Stimulated activated CD8-positive, alpha-beta memory T cell treated with anti-CD3 and anti-CD28 coated beads, Interleukin-4, amount 100 ng/mL, for 1 hour (primary cell): ENCODE data around the gene ACOT9.
"Not testable (repeated sequence)": the region's sequence is repeated elsewhere in the genome, so short reads cannot be mapped to it uniquely, and the experiment has no call there.

Experiments used
- DNase-seq, 2 donors: peaks; one replicate each; pipeline ENCODE4 v3.0.0-alpha.2; 2020; ENCODE audit warnings: low read depth in 2 of 2, low spot score in 1 of 2

Gene ACOT9, protein sequence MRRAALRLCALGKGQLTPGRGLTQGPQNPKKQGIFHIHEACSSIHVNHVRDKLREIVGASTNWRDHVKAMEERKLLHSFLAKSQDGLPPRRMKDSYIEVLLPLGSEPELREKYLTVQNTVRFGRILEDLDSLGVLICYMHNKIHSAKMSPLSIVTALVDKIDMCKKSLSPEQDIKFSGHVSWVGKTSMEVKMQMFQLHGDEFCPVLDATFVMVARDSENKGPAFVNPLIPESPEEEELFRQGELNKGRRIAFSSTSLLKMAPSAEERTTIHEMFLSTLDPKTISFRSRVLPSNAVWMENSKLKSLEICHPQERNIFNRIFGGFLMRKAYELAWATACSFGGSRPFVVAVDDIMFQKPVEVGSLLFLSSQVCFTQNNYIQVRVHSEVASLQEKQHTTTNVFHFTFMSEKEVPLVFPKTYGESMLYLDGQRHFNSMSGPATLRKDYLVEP

DNA sequence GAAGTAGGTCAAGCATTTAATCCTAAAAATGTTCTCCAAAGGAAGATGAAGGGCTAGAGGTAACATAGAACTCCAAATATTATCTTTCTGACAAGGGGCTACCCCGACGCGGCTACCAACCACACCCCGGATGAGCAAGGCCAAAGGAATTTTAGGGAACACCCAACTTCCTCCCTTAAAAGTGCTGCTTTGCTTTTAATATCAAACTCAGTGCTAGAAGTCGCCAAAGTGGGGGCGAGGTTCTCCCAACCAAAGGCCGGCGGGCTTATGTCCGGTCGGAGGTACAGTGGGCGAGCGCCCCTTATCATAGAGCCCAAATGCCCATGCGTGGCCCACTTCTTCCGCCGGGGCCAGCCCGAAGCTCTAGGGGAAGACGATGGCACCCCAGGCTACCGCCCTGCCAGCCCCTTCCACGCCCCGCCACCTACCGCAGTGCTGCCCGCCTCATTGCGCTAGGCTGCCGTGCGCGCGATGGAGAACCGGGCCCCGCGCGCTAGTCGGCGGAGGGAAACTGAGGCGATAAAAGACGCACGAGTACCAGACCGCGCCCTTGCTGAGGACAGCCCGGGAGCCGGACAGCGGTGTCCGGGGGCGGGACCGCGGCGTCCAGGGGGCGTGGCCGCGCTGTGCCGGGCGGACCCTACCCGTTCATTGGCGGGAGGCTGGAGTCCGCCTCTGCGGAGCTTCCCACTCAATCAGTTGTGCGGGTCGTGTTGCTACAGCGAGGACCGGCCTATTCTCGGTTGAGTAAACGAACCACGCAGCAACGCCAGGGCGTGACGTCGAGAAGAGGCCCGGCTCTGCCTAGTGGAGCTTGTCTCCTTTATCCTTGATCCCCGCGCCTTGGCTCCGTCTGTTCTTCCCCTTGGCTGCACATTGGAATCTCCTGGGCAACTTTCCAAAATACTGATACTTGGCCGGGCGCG lies at the start of gene ACOT9:
Gene ACOT9, minus strand, starts transcription at position 580 of the 926 bp plus-strand sequence. Its CDS starts 132 bp downstream, at position 448.
- DNase-seq = peak in 1 of 2 donors; percentile 40

DNA sequence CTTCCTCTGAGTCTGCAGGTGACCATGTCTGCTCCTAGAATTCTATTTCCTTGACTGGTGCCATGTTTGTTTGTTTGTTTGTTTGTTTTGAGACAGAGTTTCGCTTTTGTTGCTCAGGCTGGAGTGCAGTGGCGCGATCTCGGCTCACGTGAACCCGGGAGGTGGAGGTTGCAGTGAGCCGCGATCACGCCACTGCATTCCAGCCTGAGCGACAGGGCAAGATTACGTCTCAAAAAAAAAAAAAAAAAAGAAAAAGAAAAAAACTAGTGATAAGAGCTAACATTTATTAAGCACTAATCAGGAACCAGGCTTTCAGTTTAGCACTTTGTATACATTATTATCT lies 47.0 kb upstream of the ACOT9 start:
- DNase-seq = no peak

DNA sequence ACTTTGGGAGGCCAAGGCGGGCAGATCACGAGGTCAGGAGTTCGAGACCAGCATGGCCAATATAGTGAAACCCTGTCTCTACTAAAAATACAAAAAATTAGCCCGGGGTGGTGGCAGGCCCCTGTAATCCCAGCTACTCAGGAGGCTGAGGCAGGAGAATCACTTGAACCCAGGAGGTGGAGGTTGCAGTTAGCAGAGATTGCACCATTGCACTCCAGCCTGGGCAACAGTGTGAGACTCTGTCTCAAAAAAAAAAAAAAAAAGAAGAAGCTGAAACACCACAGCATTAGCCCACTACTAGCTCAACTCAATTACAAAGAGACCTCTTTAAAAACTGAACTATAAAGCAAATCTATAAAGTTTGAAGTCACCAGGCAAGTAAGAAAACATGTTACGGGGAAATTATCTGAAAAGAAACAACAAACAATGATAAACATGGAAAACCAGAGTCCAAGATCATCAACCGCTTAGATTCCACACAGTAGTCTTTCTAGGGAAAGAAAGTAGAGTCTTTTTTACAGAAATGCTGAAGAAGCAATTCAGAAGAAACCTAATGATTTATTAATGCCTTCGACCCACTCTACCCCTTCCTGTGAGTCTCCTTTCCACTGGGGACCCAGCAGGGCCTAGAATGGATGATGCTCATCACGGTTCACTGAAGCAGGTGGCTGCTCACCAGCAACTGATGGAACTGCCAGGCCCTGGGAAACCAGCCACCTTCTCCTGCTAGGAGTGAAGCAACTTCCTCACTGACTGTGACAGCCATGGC lies 46.5 kb upstream of the ACOT9 start:
- DNase-seq = no peak

DNA sequence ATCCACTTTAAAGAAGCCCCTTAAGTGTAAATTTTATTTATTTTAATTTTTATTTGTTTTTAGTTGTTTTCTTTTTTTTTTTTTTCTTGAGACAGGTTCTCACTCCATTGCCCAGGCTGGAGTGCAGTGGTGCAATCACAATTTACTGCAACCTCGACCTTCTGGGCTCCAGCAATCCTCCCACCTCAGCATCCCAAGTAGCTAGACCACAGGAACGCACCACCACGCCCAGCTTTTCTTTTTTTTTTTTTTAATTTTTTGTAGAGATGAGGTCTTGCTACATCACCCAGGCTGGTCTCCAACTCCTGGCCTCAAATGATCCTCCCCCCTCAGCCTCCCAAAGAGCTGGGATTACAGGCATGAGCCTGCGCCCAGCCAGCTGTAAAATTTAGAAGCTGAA lies 45.9 kb upstream of the ACOT9 start:
- no peak for DNase-seq

DNA sequence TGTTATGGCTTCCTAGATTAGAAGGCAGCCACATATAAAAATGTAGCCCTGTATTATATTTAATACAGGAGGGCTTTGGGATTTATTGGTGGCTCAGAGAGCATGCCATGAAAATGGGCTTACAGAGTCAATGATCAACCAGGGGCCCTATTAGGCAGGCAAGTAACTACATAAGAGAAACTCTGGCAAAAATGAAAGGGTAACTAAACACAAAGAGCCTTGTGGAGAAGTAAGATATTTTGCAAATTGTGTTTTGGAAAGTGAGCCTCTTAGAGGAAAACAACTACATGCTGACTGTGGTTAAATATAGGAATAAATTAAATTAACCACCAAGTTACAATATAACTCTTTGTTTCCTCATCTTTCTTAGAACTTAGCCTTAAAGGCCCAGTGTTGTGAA lies 45.4 kb upstream of the ACOT9 start:
- DNase-seq = no peak

DNA sequence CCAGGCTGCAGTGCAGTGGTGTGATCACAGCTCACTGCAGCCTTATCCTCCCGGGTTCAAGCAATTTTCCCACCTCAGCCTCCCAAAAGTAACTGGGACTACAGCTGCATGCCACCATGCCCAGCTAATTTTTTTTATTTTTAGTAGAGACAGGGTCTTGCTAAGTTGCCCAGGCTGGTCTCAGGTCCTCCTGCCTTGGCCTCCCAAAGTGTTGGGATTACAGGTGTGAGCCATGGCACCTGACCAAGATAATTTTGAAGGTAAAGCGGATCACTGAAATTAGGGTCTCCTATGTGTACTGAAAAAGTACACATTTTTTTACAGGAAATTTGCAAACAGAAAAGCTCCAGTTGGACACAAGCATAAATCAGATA lies 44.7 kb upstream of the ACOT9 start:
- no peak for DNase-seq

DNA sequence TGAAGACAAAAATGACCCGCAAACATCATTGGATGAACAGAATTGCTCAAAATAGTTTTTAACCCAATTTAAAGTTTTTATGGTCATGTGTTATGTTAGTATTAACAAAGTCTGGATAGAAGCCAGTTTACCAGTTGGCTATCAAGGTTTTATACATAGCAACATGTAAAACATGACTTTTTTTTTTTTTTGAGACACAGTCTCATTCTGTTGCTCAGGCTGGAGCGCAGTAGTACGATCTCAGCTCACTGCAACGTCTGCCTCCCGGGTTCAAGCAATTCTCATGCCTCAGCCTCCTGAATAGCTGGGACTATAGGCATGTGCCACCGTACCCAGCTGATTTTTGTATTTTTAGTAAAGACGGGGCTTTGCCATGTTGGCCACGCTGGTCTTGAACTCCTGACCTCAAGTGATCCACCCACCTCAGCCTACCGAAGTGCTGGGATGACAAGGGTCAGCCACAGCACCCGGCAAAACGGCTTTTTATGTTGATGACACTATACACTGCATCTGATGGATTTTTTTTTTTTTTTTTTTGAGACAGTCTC lies 43.3 kb upstream of the ACOT9 start:
- no peak for DNase-seq

DNA sequence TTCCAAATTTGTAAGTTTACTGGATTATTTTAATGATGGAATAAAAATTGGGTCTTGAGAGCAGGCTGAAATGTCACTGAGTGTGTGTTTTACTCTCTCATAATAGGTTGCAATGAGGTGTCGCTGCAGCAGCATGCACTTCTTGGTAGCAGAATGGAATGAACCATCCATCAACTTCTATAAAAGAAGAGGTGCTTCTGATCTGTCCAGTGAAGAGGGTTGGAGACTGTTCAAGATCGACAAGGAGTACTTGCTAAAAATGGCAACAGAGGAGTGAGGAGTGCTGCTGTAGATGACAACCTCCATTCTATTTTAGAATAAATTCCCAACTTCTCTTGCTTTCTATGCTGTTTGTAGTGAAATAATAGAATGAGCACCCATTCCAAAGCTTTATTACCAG lies 42.5 kb upstream of the ACOT9 start:
- no peak for DNase-seq

DNA sequence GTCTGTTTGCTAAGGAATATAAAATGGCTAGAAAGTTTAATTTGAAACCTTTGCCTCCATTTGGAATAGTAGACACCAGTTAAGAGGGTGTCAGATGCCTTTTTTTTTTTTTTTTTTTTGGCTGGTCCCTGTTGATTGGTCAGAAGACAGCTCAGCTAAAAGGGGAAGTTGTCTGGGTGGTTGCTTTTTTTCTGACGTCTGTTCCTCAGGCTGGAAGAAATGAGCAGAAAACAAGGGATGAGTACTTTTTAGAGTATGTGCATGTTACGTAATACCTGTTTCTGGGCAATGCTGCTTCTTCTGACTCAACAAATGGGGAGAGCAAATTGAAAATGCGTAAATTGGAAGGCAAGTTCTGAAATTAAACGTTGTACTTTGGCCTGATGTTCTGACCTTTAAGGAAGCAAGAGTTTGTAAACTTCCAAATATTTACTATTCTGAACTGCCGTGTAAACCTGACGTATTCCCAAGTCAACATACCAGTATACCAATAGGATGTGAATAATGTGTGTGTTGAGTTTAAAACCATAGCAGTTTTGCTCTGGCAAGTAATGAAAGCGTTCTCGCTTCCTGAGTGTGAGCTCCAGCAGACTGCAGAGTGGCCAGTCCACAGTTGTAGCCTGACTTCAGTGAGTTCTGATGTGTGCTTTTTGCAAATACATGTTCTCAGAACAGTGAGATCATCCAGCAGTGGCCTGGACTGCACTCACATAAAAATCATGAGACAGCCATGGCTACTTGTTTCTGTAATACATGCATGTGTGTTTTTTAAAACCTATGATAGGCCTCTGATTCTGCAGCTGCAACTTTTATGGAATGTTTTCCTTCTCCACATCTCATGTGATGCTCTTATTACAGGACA lies 41.6 kb upstream of the ACOT9 start:
- DNase-seq = no peak

DNA sequence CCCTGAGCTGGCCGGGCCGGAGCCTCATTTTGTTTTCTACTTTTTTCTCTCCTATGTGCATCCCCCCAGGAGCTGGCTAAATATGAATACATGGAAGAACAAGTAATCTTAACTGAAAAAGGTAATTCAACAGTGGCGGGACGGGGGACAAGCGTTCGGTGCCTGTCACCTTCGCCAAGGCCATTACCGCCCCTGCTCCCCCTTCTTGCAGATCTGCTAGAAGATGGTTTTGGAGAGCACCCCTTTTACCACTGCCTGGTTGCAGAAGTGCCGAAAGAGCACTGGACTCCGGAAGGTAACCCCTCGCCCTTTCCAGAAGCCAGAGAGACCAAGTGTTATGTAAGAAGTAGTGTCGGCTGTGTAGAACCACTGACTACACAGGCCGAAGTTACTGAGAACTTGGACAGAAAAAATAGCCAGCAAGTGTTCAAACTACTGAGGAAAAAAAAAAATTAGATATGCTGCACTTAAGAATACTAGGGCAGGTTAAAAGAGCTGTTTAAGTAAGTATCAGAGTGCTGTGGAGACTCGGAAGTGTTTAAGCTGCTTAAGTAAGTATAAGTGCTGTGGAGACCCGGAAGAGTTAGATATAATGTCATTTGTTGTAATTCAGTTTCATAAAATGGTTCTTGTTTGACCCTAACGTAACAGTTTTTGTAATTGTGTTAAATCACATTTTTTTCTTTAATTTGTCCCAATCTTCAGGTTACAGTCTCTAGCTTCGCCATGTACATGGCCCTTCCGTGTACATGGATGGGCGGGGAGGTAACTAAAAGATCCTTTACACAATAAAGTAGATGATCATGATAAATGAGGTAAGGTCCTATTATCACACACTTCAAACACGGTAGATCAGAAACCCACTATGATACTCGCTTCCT lies 40.8 kb upstream of the ACOT9 start:
- no peak for DNase-seq

DNA sequence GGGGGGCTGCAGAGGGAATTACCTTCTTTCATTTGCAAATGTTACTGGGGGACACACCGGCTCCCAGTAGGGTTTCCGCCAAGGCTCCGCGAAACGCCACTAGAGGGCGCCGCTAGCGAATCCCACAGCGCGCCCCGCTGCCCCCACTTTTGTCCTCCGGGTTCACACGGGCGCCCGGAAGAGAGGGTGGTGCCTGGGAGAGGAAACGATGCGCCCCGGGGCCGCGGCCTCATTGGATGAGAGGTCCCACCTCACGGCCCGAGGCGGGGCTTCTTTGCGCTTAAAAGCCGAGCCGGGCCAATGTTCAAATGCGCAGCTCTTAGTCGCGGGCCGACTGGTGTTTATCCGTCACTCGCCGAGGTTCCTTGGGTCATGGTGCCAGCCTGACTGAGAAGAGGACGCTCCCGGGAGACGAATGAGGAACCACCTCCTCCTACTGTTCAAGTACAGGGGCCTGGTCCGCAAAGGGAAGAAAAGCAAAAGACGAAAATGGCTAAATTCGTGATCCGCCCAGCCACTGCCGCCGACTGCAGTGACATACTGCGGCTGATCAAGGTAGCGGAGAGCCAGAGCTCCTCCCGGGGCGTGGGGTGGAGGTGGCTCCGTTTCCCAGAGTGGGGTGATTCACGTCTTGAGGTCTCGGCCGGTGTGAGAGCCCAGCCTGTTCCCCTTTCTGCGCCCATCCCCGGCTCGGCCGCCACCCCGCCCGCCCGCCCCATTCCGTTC lies 40.0 kb upstream of the ACOT9 start, which contains the start of gene SAT1:
Gene SAT1, plus strand, starts transcription at position 311 of the 726 bp plus-strand sequence. Its CDS starts 179 bp downstream, at position 490.
- DNase-seq = peak; percentile 81 to 86

DNA sequence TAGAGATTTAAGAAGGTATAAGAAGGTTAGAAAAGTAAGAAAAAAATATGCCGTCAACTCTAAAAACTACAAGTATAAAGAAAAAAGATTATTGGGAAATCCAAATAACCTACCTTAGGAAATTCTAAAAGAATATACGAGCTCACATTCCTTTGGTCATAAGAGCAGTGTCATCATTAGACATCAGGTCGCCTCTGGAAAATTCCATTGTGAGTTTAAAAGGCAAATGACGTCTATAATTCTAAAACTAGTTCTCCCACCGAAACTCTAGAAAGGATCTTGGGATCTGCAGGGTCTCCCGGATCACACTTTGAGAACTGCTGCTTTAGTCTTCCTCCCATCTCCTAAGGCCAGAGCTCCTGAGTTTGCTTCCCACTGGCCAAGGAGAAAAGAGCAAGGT lies 39.4 kb upstream of the ACOT9 start:
- DNase-seq = no peak

DNA sequence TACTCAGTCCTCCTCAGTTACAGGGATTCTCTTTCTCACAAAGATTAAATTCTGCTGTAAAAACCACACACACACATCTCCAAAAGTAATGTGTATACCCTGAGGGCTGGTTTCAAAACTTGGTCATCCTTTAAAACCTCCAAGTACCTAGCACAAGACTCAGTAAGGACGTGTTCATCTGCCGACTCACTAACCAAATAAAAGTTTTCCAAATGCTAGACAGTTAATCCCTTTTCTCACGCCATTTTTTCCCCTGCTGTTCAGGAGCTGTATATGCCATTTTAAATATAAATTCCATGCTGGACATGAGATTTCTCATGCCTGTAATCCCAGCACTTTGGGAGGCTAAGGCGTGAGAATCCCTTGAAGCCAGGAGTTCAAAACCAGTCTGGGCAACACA lies 35.9 kb upstream of the ACOT9 start:
- DNase-seq = no peak

DNA sequence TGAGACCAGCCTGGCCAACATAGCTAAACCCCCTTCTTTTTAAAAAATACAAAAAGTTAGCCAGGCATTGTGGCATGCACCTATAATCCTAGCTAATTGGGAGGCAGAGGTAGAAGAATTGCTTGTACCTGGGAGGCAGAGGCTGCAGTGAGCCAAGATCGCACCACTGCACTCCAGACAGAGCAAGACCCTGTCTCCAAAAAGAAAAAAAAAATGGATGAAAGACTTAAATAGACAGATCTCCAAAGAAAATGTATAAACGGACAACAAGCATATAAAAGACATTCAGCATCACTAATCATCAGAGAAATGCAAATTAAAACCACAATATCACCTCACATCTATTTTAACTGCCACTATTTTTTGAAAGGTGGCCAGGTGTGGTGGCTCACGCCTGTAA lies 33.3 kb upstream of the ACOT9 start:
- no peak for DNase-seq

DNA sequence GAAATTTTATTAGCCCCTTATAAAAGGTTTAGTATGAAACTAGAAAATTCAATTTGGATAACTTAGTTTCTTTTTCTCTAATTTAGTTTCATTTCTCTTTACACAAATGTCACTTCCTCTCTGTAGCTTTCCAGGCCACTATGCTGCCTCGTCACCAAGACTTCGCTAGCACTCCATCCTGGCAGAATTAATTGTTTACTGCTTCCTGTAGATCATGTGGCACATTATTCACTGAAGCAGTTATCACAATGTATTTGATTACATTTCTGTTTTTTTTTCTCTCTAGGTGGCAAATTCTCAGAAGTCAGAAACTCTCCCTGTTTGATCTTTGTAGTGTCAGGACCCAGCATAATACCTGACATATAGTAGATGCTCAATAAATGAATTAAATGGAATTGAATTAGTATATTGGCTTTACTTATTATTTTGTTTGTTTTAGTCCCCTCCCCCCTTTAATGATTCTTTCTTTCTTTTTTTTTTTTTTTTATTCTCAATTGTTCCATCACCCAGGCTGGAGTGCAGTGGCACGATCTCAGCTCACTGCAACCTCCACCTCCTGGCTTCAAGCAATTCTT lies 30.6 kb upstream of the ACOT9 start:
- DNase-seq = no peak

DNA sequence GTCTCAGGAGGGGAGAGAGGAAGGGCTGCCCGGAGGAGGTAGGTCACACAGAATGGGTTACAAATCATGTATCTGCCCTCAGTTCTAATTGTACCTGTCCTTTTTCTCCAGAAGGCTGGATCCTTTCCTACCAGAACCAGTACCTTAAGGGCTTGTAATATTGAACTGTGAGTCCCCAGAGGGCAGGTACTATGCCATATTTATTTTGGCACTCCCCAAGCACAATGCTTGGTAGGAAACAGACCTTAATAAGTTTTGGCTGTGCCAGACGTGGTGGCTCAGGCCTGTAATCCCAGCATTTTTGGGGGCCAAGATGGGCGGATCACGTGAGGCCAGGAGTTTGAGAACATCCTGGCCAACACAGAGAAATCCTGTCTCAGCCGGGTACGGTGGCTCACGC lies 28.0 kb upstream of the ACOT9 start:
- not testable (repeated sequence) for DNase-seq

DNA sequence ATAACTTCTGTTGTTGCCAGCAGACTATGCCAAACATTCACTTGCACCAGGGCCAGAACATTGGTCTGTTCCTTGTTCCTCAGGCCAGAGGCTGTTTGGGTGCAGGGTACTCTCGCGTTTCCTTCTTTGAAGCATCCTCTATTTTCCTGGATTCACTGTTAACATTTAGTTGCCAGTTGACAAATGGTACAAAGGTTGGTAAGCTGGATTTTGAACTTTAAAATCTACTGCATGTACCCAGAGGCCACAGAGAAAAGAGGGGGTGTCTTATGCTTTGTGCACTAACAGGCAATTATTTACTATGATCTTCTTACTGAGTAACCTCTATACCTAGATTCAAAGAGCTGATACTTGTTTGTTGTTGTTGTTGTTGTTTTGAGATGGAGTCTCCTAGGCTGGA lies 27.1 kb upstream of the ACOT9 start:
- DNase-seq = no peak
